GM19463 (cell line): Measurements from ENCODE around the gene USP10.
"Not testable (repeated sequence)": the region's sequence is repeated elsewhere in the genome, so short reads cannot be mapped to it uniquely, and the experiment has no call there.

Source experiments
- ATAC-seq: cut with Tn5 transposase; IDR thresholded peaks from one replicate; pipeline ENCODE4 v1.9.1; 2021; ENCODE audit warnings: mild to moderate bottlenecking, moderate library complexity; ENCODE audit not compliant: unreplicated experiment

USP10 gene

GRCh38 chr16:84724606-84725309, 25.0 kb downstream of the USP10 start:
- no peak for ATAC-seq

GRCh38 chr16:84725481-84726078, 25.8 kb downstream of the USP10 start:
- ATAC-seq: no peak

GRCh38 chr16:84726079-84726668, 26.4 kb downstream of the USP10 start:
- ATAC-seq: peak; percentile 7

- peak; percentile 55 for ATAC-seq
Observed at GRCh38 chr16:84726669-84727467, 27.1 kb downstream of the USP10 start.

- ATAC-seq: no peak
Observed at GRCh38 chr16:84728853-84729424, 29.1 kb downstream of the USP10 start.

GRCh38 chr16:84729716-84730320, 30.0 kb downstream of the USP10 start:
- ATAC-seq: no peak

GRCh38 chr16:84730406-84731106, 30.8 kb downstream of the USP10 start:
- ATAC-seq: peak; percentile 45

GRCh38 chr16:84732332-84732673, 32.5 kb downstream of the USP10 start:
- not testable (repeated sequence) for ATAC-seq

GRCh38 chr16:84732674-84733352, 33.0 kb downstream of the USP10 start:
- no peak for ATAC-seq

GRCh38 chr16:84735849-84736586, 36.2 kb downstream of the USP10 start:
- no peak for ATAC-seq

GRCh38 chr16:84737192-84738011, 37.6 kb downstream of the USP10 start:
- ATAC-seq: no peak

GRCh38 chr16:84738255-84739038, 38.6 kb downstream of the USP10 start:
- peak; percentile 61 for ATAC-seq

GRCh38 chr16:84739349-84740124, 39.7 kb downstream of the USP10 start:
- ATAC-seq: no peak

- ATAC-seq: no peak
Observed at GRCh38 chr16:84740596-84741116, 40.9 kb downstream of the USP10 start.

GRCh38 chr16:84741340-84741830, 41.6 kb downstream of the USP10 start:
- ATAC-seq: no peak

GRCh38 chr16:84742641-84743092, 42.9 kb downstream of the USP10 start:
- no peak for ATAC-seq
